GM19240 (cell line): ENCODE measurements around the gene TPM1.
"Not testable (repeated sequence)": the region's sequence is repeated elsewhere in the genome, so short reads cannot be mapped to it uniquely, and the experiment has no call there.

Experiments
- DNase-seq: peaks from one replicate; pipeline ENCODE4 v3.0.0; 2011; ENCODE audit warnings: low spot score; ENCODE audit not compliant: insufficient read length

Gene TPM1

GRCh38 chr15:63093486-63094205 lies 51.1 kb downstream of the TPM1 start:
- DNase-seq, result peak; percentile 76

DNA sequence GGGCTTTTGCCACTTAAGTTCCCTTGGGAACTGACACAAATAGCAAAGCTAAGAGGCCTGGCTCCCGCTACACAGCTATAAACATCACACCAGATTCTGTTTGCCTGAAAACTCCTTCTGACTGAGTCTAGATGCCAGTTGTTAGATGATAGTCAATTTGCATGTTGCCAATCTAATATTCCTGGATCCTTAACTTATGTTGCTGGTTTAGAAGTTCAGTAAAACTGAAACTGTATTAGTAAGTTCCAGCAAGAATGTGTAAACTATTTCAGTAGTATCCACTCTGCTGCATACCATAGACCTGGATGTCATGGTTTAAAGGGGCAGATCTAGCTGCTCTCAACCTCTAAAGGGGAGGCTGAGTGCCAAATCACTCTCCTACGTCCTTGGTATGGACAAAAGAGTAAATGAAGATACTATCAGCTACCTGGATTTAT lies 52.0 kb downstream of the TPM1 start:
- no peak for DNase-seq

DNA sequence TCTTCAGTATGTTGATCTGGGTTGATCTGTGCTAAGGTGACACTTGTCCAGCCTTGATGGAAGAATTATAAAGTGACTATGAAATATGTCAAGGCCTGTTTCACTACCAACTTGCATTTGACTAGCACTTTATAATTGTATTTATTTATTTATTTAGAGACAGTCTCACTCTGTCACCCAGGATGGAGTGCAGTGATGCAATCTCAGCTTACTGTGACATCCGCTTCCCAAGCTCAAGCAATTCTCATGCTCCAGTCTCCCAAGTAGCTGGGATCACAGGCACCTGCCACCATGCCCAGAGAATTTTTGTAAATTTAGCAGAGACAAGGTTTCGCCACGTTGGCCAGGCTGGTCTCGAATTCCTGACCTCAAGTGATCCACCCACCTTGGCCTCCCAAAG lies 53.6 kb downstream of the TPM1 start:
- no peak for DNase-seq

DNA sequence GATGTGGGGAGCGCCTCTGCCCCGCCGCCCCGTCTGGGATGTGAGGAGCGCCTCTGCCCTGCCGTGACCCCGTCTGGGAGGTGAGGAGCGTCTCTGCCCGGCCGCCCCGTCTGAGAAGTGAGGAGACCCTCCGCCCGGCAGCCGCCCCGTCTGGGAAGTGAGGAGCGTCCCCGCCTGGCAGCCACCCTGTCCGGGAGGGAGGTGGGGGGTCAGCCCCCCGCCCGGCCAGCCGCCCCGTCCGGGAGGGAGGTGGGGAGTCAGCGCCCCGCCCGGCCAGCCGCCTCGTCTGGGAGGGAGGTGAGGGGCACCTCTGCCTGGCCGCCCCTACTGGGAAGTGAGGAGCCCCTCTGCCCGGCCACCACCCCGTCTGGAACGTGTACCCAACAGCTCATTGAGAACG lies 56.4 kb downstream of the TPM1 start:
- DNase-seq, result not testable (repeated sequence)

DNA sequence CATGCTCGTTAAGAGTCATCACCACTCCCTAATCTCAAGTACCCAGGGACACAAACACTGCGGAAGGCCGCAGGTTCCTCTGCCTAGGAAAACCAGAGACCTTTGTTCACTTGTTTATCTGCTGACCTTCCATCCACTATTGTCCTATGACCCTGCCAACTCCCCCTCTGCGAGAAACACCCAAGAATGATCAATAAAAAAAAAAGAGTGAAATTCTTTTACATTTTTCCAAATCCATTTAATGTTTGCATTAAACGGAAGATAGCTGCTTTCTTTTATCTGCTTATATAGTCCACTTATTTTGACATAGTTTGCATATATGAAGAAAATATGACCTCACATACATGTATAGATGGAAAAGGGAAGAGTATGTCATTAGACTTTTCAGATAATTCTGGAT lies 57.0 kb downstream of the TPM1 start:
- DNase-seq, result not testable (repeated sequence)

DNA sequence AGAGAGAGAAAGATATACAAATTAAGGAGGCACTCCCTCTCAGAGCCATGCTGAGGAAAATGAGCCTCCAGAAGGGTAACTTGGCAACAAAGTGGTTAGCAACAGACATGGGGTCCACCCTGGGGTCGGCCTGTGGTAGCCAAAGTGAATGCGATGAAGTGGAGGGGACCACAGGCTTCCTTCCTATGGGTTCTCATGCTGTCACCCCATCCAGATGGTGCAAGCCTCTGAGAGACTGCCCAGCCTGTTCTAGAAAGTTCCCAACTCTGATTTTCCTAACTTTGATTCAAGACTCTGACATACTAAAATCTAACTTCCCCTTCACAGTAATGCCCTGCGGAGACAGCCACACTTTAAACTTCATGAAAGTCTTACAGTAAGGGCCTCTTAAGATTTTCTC lies 60.9 kb downstream of the TPM1 start:
- DNase-seq, result no peak

DNA sequence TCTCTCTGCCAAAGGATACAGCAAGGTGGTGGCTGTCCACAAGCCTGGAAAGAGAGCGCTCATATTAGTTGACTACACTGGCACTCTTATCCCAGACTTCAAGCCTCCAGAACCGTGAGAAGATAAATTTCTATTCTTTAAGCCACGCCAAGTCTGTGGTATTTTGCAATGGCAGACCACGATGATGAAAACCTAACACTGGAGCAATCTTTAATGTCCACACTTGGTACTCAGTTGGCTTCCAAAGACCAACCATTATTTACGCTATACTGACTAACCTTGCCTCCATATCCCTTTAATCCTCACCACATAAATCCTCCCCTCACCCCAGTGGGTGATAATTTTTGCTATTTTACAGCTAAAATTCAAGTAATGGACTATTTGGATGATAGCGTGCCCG lies 62.2 kb downstream of the TPM1 start:
- no peak for DNase-seq

DNA sequence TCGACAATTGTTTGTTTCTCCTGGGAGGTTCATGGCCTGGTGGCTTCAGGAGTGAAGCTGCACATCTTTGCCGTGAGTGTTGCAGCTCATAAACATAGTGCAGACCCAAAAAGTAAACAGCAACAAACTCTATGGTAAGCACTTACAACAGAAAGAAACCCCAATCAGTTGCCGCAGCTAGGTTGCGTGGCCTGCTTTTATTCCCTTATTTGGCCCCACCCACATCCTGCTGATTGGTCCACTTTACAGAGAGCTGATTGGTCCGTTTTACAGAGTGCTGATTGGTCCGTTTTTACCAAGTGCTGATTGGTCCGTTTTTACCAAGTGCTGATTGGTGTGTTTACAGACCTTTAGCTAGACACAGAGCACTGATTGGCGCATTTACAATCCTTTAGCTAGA lies 62.8 kb downstream of the TPM1 start:
- not testable (repeated sequence) for DNase-seq

DNA sequence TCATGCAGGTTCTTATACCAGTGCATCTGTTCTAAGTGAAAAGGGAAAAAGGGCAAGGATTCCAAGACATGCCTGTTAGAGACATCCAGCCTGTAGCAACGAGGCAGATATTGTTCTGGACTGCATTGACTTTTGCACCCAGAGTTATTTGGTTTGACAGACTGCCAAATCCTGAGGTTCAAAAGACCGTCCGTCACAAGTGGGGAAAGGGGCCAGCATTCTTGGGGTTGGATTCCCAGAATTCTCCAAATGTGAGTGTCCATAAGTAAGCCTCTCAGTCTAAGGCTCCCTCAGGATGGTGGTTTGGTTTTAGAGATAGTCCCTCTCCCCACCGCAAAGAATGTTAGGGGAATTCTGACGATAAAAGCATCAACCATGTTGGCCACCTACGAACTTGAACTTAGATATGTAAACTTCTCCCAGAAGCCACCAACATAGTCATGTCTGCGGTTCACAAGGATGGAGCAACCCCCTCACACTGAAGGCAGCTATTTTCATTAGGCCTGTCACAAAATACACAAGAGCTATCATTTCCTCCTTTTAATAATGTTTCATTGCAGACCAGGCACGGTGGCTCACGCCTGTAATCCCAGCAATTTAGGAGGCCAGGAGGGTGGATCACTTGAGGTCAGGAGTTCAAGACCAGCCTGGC lies 65.5 kb downstream of the TPM1 start:
- no peak for DNase-seq

- DNase-seq, result no peak
Observed at GRCh38 chr15:63109498-63109897, 67.0 kb downstream of the TPM1 start.

DNA sequence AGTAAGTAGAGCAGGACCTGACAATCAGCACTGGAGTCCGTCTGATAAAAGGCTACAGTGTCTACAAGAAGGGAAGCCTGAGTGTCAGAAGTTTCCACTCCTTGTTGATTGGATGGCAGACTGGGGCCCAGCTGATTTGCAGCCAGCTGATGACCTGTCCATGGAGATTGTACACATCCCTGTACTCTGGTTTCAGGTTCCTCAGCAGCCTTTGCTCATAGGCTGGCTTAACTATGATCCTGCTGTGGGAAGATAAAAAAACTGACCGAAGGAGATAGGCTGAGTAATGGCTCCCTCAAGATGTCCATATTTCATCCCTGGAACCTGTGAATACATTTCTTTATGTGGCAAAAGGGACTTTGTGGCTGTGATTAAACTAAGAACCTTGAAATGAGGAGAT lies 67.4 kb downstream of the TPM1 start:
- DNase-seq, result no peak

DNA sequence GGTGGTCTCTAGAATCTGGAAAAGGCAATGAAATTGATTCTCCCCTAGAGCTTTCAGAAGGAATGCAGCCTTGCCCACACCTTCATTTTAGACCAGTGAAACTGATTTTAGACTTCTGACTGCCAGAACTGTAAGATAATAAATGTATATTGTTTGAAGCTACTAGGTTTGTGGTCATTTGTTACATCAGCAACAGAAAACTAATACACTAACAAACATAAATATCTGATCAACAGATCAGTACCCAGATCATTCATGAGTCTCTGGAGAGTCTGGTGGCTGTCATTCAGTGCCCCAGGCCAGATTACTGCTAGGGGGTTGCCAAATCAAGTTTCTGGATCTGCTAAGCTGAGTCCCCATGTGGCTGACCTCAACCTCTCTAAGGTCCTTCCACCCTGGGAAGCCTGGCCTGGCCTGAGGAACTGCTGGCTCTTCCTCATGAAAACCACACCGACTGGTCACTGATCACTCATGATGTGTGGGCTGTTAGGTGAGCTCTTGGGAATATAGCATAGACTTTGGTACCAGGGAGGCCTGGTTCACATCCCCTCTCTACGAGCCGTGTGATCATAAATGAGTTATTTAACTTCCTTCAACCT lies 68.0 kb downstream of the TPM1 start:
- DNase-seq, result no peak

GRCh38 chr15:63111481-63111880 lies 68.9 kb downstream of the TPM1 start:
- no peak for DNase-seq

- no peak for DNase-seq
Observed at GRCh38 chr15:63112871-63113270, 70.3 kb downstream of the TPM1 start.

DNA sequence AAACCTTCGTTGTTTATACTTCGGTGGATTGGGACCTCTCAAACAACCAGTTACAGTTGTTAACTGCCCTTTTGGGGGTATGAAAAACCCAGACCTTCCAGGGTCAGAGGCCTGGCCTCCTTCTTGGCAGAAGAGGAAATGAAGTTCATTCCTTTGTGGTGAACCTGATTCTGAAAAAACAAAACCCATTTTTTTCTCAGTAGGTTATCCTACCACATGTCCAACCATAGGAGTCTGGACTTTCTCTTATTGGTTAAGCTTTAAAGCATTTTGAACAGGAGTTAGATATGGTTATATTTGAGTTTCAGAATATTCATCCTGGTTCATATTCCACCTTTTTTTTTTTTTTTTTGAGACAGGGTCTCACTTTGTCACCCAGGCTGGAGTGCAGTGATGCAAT lies 71.9 kb downstream of the TPM1 start:
- no peak for DNase-seq
